Activated CD4-positive, alpha-beta T cell treated with anti-CD3 and anti-CD28 coated beads, Interleukin-2, amount 50 U/mL, for 48 hours (primary cell): ENCODE results near the gene HRH1.
"Not testable (repeated sequence)": the region's sequence is repeated elsewhere in the genome, so short reads cannot be mapped to it uniquely, and the experiment has no call there.

Experiments
- DNase-seq, 2 experiments: peaks; one replicate each; pipeline ENCODE4 v3.0.0-alpha.2; 2020

HRH1 gene

GRCh38 chr3:11245827-11246662, 91.8 kb downstream of the HRH1 start:
- no peak for DNase-seq

GRCh38 chr3:11246663-11246970, 92.3 kb downstream of the HRH1 start:
- DNase-seq, result no peak

- DNase-seq, result no peak
Observed at GRCh38 chr3:11247362-11247761, 93.1 kb downstream of the HRH1 start.

GRCh38 chr3:11248596-11248995, 94.3 kb downstream of the HRH1 start:
- no peak for DNase-seq

- no peak for DNase-seq
Observed at GRCh38 chr3:11250902-11251806, 96.9 kb downstream of the HRH1 start.

GRCh38 chr3:11251807-11252176, 97.5 kb downstream of the HRH1 start:
- DNase-seq, result no peak

GRCh38 chr3:11254876-11255275, 100.6 kb downstream of the HRH1 start:
- DNase-seq, result no peak

- DNase-seq, result not testable (repeated sequence)
Observed at GRCh38 chr3:11255537-11255936, 101.2 kb downstream of the HRH1 start.

- DNase-seq, result no peak
Observed at GRCh38 chr3:11258958-11259357, 104.7 kb downstream of the HRH1 start.

- no peak for DNase-seq
Observed at GRCh38 chr3:11260460-11260859, 106.2 kb downstream of the HRH1 start.

- DNase-seq, result no peak
Observed at GRCh38 chr3:11269007-11269406, 114.7 kb downstream of the HRH1 start.

GRCh38 chr3:11271986-11272904, 118.0 kb downstream of the HRH1 start, which contains the start of gene ATG7:
ATG7 (plus strand) TSS chr3:11272397; CDS start chr3:11298696, 26,299 bp downstream.
- peak; percentile 96 to 98 for DNase-seq

- no peak for DNase-seq
Observed at GRCh38 chr3:11272906-11273574, 118.7 kb downstream of the HRH1 start.

- DNase-seq, result no peak
Observed at GRCh38 chr3:11273891-11274291, 119.6 kb downstream of the HRH1 start.

GRCh38 chr3:11274566-11275142, 120.4 kb downstream of the HRH1 start:
- DNase-seq, result no peak

GRCh38 chr3:11275926-11276325, 121.6 kb downstream of the HRH1 start:
- no peak for DNase-seq

- DNase-seq, result no peak
Observed at GRCh38 chr3:11276901-11277300, 122.6 kb downstream of the HRH1 start.

GRCh38 chr3:11282250-11283138, 128.2 kb downstream of the HRH1 start:
- no peak for DNase-seq

GRCh38 chr3:11283139-11283475, 128.8 kb downstream of the HRH1 start:
- DNase-seq, result no peak

GRCh38 chr3:11284011-11284410, 129.7 kb downstream of the HRH1 start:
- no peak for DNase-seq

- no peak for DNase-seq
Observed at GRCh38 chr3:11285471-11285870, 131.2 kb downstream of the HRH1 start.
